ENCODE data around the gene MASP2.
A peak's percentile ranks its signal among the peaks of the same experiment; 100 is the strongest.
"Not testable (repeated sequence)": the region's sequence is repeated elsewhere in the genome, so short reads cannot be mapped to it uniquely, and the experiment has no call there.

MASP2 gene

DNA sequence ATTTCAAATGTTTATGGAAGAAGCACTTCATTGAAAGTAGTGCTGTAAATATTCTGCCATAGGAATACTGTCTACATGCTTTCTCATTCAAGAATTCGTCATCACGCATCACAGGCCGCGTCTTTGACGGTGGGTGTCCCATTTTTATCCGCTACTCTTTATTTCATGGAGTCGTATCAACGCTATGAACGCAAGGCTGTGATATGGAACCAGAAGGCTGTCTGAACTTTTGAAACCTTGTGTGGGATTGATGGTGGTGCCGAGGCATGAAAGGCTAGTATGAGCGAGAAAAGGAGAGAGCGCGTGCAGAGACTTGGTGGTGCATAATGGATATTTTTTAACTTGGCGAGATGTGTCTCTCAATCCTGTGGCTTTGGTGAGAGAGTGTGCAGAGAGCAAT lies 23.8 kb downstream of the MASP2 start:
- no peaks in the 10 kb centered on the region for H3K4me1 ChIP-seq (ENCODE audit: control insufficient read depth, low read length)
- peaks cover 95% of the 10 kb centered on the region for H3K36me3 ChIP-seq (ENCODE audit: control insufficient read depth, low read length)
- no peak for TF ChIP-seq EZH2phosphoT487 (IDR thresholded peaks at IDR 0.05; ENCODE audit: borderline replicate concordance, low read length)
- no peak for TF ChIP-seq CTCF (IDR thresholded peaks at IDR 0.05; ENCODE audit: low read depth, low read length, poor library complexity, severe bottlenecking)
- no peaks in the 10 kb centered on the region for H3K27me3 ChIP-seq (ENCODE audit: control insufficient read depth, low read length)
- no peak overlapping the region for H3K4me3 ChIP-seq (ENCODE audit: low read length)
- peaks cover 39% of the 10 kb centered on the region for H3F3A ChIP-seq (ENCODE audit: control insufficient read depth, insufficient read depth)
- H3K27ac ChIP-seq (ENCODE audit: low read depth, low read length) = no peak overlapping the region
- H3K79me2 ChIP-seq (ENCODE audit: control insufficient read depth, low read length) = peaks cover 15% of the 10 kb centered on the region
- H4K20me1 ChIP-seq (ENCODE audit: control insufficient read depth, insufficient read depth, low read depth, low read length) = peaks cover 11% of the 10 kb centered on the region; the same call in 1 of the 2 replicates
- no peaks in the 10 kb centered on the region for H3K9me3 ChIP-seq (ENCODE audit: control insufficient read depth, insufficient read depth, low read length)
- no peaks in the 10 kb centered on the region for H3K9me2 ChIP-seq (replicated peaks; ENCODE audit: control insufficient read depth, low read length)
- H3K4me2 ChIP-seq (ENCODE audit: low read length) = no peak overlapping the region

GRCh38 chr1:11019971-11020370 lies 27.1 kb downstream of the MASP2 start:
- Histone ChIP-seq H3K4me3 (ENCODE audit: low read length) (no peak overlapping the region), H3K36me3 (ENCODE audit: control insufficient read depth, low read length) (peaks cover 89% of the 10 kb centered on the region), H3K4me1 (ENCODE audit: control insufficient read depth, low read length) (no peaks in the 10 kb centered on the region), H3K27me3 (ENCODE audit: control insufficient read depth, low read length) (no peaks in the 10 kb centered on the region), H3K27ac (ENCODE audit: low read depth, low read length) (no peak overlapping the region), H3K4me2 (ENCODE audit: low read length) (no peak overlapping the region), H3F3A (ENCODE audit: control insufficient read depth, insufficient read depth) (peaks cover 17% of the 10 kb centered on the region), H3K79me2 (ENCODE audit: control insufficient read depth, low read length) (peaks cover 39% of the 10 kb centered on the region), H3K9me2 (replicated peaks; ENCODE audit: control insufficient read depth, low read length) (no peaks in the 10 kb centered on the region), H3K9me3 (ENCODE audit: control insufficient read depth, insufficient read depth, low read length) (no peaks in the 10 kb centered on the region), H4K20me1 (ENCODE audit: control insufficient read depth, insufficient read depth, low read depth, low read length) (peaks cover 21% of the 10 kb centered on the region; the same call in 1 of the 2 replicates)
- TF ChIP-seq CTCF (IDR thresholded peaks at IDR 0.05; ENCODE audit: low read depth, low read length, poor library complexity, severe bottlenecking) (no peak), EZH2phosphoT487 (IDR thresholded peaks at IDR 0.05; ENCODE audit: borderline replicate concordance, low read length) (no peak)

GRCh38 chr1:11019358-11019757 lies 27.7 kb downstream of the MASP2 start:
- H3K36me3 ChIP-seq (ENCODE audit: control insufficient read depth, low read length) = peaks cover 89% of the 10 kb centered on the region
- peaks cover 45% of the 10 kb centered on the region for H3K79me2 ChIP-seq (ENCODE audit: control insufficient read depth, low read length)
- H3K27me3 ChIP-seq (ENCODE audit: control insufficient read depth, low read length); H3K4me3 ChIP-seq (ENCODE audit: low read length); H3K27ac ChIP-seq (ENCODE audit: low read depth, low read length); H3K9me2 ChIP-seq (replicated peaks; ENCODE audit: control insufficient read depth, low read length); H3K9me3 ChIP-seq (ENCODE audit: control insufficient read depth, insufficient read depth, low read length); H3K4me1 ChIP-seq (ENCODE audit: control insufficient read depth, low read length); H3K4me2 ChIP-seq (ENCODE audit: low read length): not testable (repeated sequence)
- H3F3A ChIP-seq (ENCODE audit: control insufficient read depth, insufficient read depth) = peaks cover 14% of the 10 kb centered on the region
- peaks cover 21% of the 10 kb centered on the region for H4K20me1 ChIP-seq (ENCODE audit: control insufficient read depth, insufficient read depth, low read depth, low read length)

- Histone ChIP-seq H3K27ac (ENCODE audit: low read depth, low read length) (peak overlapping the region; percentile 62), H3K4me2 (ENCODE audit: low read length) (peak overlapping the region; percentile 75), H3K36me3 (ENCODE audit: control insufficient read depth, low read length) (peaks cover 50% of the 10 kb centered on the region), H3K4me3 (ENCODE audit: low read length) (peak overlapping the region; percentile 93), H3K27me3 (ENCODE audit: control insufficient read depth, low read length) (no peaks in the 10 kb centered on the region), H3K9me3 (ENCODE audit: control insufficient read depth, insufficient read depth, low read length) (no peaks in the 10 kb centered on the region), H3K4me1 (ENCODE audit: control insufficient read depth, low read length) (peaks cover 23% of the 10 kb centered on the region), H4K20me1 (ENCODE audit: control insufficient read depth, insufficient read depth, low read depth, low read length) (peaks cover 28% of the 10 kb centered on the region), H3F3A (ENCODE audit: control insufficient read depth, insufficient read depth) (peaks cover 4% of the 10 kb centered on the region), H3K79me2 (ENCODE audit: control insufficient read depth, low read length) (peaks cover 50% of the 10 kb centered on the region), H3K9me2 (replicated peaks; ENCODE audit: control insufficient read depth, low read length) (no peaks in the 10 kb centered on the region)
- TF ChIP-seq EZH2phosphoT487 (IDR thresholded peaks at IDR 0.05; ENCODE audit: borderline replicate concordance, low read length) (no peak), CTCF (IDR thresholded peaks at IDR 0.05; ENCODE audit: low read depth, low read length, poor library complexity, severe bottlenecking) (no peak)
Observed at GRCh38 chr1:11013160-11013531, 33.9 kb downstream of the MASP2 start.
